HUES64 (cell line): Measurements from ENCODE around the gene METTL24.
"Not testable (repeated sequence)": the region's sequence is repeated elsewhere in the genome, so short reads cannot be mapped to it uniquely, and the experiment has no call there.

Source experiments
- H3K27ac ChIP-seq: 2 replicates; pipeline ENCODE4 v1.7.0; 2013; ENCODE audit warnings: low read depth, low read length, inconsistent platforms
- H3K27me3 ChIP-seq: 2 replicates; pipeline ENCODE4 v1.6.1; 2013; ENCODE audit warnings: mild to moderate bottlenecking, low read length; ENCODE audit not compliant: insufficient read depth
- H3K36me3 ChIP-seq: 2 replicates; pipeline ENCODE4 v1.6.1; 2013; ENCODE audit warnings: mild to moderate bottlenecking, low read length; ENCODE audit not compliant: insufficient read depth
- H3K4me1 ChIP-seq: 2 replicates; pipeline ENCODE4 v1.6.1; 2013; ENCODE audit warnings: mild to moderate bottlenecking, low read length, moderate library complexity; ENCODE audit not compliant: insufficient read depth
- H3K4me3 ChIP-seq: 2 replicates; pipeline ENCODE4 v1.5.1; 2013; ENCODE audit warnings: mild to moderate bottlenecking, low read length, moderate library complexity
- H3K9ac ChIP-seq: 2 replicates; pipeline ENCODE4 v1.6.1; 2013; ENCODE audit warnings: mild to moderate bottlenecking, low read depth, low read length
- H3K9me3 ChIP-seq: 2 replicates; pipeline ENCODE4 v1.6.1; 2013; ENCODE audit warnings: low read depth, low read length; ENCODE audit not compliant: insufficient read depth
- WGBS: fragments of 150-250, 120-280 bp; methylation state at CpG from one replicate; pipeline ENCODE4 v1.1.7; 2013; ENCODE audit warnings: missing lambda C conversion rate; 5-methylcytosine and 5-hydroxymethylcytosine counted together

Gene METTL24

DNA sequence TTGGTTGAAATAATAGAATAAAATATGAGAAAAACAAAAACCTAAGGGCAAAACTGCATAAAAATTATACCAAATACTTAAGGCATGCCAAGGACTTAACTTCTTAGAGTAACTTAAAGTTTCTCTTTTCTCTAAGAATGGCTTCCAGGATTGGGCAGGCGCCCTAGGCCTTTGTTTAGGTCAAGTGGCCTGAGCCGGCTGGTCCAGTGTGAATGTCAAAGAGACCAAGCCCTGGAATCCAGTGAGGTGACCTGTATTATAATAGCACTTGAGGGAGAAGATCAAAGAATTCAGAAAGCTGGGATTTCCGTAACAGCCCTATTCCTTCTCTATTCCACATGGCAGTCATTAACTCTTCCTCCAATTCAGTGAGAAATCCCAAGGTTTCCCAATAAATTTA is 6.6 kb downstream of the METTL24 start:
- H3K27ac ChIP-seq, result no peak overlapping the region
- H3K4me1 ChIP-seq, result peaks cover 50% of the 10 kb centered on the region
- H3K9ac ChIP-seq, result no peak overlapping the region
- no peaks in the 10 kb centered on the region for H3K9me3 ChIP-seq
- 83% methylated on average over 3 of the region's 3 CpGs for WGBS
- H3K4me3 ChIP-seq, result no peak overlapping the region
- H3K36me3 ChIP-seq, result no peaks in the 10 kb centered on the region
- peaks cover 4% of the 10 kb centered on the region for H3K27me3 ChIP-seq

DNA sequence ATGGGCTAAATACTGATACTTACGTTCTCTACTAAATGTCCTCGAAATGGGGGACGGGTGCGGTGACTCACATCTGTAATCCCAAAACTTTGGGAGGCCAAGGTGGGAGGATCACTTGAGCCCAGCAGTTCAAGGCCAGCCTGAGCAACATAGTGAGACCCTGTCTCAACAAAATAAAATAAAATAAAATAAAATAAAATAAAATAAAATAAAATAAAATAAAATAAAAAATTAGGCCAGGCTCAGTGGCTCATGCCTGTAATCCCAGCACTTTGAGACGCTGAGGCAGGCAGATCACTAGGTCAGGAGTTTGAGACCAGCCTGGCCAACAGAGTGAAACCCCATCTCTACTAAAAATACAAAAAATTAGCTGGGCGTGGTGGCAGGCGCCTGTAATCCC is 7.6 kb downstream of the METTL24 start:
- H3K4me3 ChIP-seq, H3K9me3 ChIP-seq, H3K27ac ChIP-seq, H3K9ac ChIP-seq, H3K27me3 ChIP-seq, H3K36me3 ChIP-seq: not testable (repeated sequence)
- H3K4me1 ChIP-seq, result peaks cover 44% of the 10 kb centered on the region
- WGBS, result 95% methylated on average over 7 of the region's 7 CpGs

- Histone ChIP-seq H3K9ac (no peak overlapping the region), H3K27ac (no peak overlapping the region), H3K36me3 (no peaks in the 10 kb centered on the region), H3K4me1 (peaks cover 30% of the 10 kb centered on the region), H3K9me3 (no peaks in the 10 kb centered on the region), H3K4me3 (no peak overlapping the region), H3K27me3 (no peaks in the 10 kb centered on the region)
- WGBS, result 95% methylated on average over 11 of the region's 11 CpGs
Measured at GRCh38 chr6:110348961-110349690, 9.0 kb downstream of the METTL24 start.

GRCh38 chr6:110345025-110345424 is 13.1 kb downstream of the METTL24 start:
- Histone ChIP-seq H3K9ac (no peak overlapping the region), H3K36me3 (no peaks in the 10 kb centered on the region), H3K27me3 (no peaks in the 10 kb centered on the region), H3K4me1 (0 out of 2 replicates have a peak, but pooled peaks cover 2% of the 10 kb centered on the region), H3K9me3 (no peaks in the 10 kb centered on the region), H3K4me3 (no peak overlapping the region), H3K27ac (no peak overlapping the region)
- 96% methylated on average over 3 of the region's 4 CpGs for WGBS

- no peaks in the 10 kb centered on the region for H3K9me3 ChIP-seq
- H3K4me1 ChIP-seq, result 0 out of 2 replicates have a peak, but pooled peaks cover 2% of the 10 kb centered on the region
- no peaks in the 10 kb centered on the region for H3K36me3 ChIP-seq
- WGBS, result 97% methylated on average over 3 of the region's 3 CpGs
- H3K4me3 ChIP-seq, result no peak overlapping the region
- no peak overlapping the region for H3K9ac ChIP-seq
- no peak overlapping the region for H3K27ac ChIP-seq
- H3K27me3 ChIP-seq, result no peaks in the 10 kb centered on the region
Measured at GRCh38 chr6:110342759-110343158, 15.4 kb downstream of the METTL24 start.

DNA sequence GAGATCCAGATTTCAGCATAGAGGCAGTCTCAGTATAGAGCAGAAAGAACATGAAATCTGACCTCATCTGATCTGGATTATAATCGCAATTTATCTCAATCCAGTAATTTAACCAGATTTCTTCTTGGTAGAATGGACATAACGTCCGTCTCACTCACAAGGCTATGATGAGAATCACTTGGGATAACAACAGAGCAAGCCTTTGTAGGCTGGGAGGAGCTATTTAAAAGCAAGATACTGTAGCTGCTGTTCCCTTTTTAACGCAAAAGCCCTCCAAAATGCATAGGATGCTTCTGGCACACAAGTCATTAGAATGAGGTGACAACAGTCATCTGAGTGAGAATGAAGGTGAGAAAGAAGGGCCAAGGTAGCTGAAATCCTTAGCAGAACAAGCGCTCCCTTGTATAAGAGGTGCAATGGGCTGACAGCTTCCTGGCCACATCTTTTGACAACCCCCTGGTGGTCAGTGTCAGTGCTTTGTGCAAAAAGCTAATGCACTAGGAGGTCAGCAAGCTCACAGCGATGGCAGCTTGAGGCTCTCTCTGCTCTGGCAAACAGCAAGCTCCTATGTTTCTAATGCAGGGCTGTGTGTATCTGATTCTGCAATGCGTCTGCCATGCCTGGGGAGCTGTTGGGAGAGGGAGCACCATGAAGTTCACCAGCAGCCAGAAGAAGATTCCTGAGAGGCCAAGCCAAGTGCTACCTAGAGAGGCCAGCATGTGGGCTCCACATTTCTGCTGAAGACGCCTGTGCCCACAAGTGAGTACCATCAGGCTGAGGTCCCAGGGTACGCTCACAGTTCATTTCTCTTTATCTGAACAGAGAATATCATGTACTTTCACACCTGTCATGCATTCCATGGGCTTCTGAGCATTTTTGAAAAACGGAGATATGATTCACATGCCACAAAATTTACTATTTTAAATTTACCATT is 16.2 kb downstream of the METTL24 start:
- WGBS, result 64% methylated on average over 10 of the region's 10 CpGs

DNA sequence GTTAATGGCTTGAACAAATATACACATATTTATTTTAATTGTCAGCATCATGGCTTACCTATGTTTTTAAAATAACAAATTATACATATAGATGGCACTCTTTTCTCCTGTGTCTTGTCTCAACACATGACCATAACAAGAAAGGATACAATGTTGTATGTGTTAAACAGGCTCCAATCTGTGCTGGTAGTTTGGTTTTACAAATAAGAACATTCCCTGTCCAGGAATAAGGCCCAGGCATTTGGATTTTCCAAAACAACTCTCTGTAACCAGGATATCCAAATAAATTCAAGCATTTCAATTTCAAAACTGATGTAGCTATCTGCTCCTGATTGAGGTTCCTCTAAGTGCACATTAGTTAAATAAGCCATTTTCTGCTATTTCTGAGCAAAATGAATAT is 17.1 kb downstream of the METTL24 start:
- Histone ChIP-seq H3K27me3 (no peaks in the 10 kb centered on the region), H3K4me1 (0 out of 2 replicates have a peak, but pooled peaks cover 2% of the 10 kb centered on the region), H3K9me3 (no peaks in the 10 kb centered on the region), H3K27ac (no peak overlapping the region), H3K9ac (no peak overlapping the region), H3K4me3 (no peak overlapping the region), H3K36me3 (no peaks in the 10 kb centered on the region)

More for the DNA sequence above, 16.2 kb downstream of the METTL24 start:
- H3K27ac ChIP-seq, result no peak overlapping the region
- H3K27me3 ChIP-seq, result no peaks in the 10 kb centered on the region
- H3K4me3 ChIP-seq, result no peak overlapping the region
- H3K4me1 ChIP-seq, result 0 out of 2 replicates have a peak, but pooled peaks cover 2% of the 10 kb centered on the region
- no peaks in the 10 kb centered on the region for H3K36me3 ChIP-seq
- H3K9me3 ChIP-seq, result no peaks in the 10 kb centered on the region
- H3K9ac ChIP-seq, result no peak overlapping the region

DNA sequence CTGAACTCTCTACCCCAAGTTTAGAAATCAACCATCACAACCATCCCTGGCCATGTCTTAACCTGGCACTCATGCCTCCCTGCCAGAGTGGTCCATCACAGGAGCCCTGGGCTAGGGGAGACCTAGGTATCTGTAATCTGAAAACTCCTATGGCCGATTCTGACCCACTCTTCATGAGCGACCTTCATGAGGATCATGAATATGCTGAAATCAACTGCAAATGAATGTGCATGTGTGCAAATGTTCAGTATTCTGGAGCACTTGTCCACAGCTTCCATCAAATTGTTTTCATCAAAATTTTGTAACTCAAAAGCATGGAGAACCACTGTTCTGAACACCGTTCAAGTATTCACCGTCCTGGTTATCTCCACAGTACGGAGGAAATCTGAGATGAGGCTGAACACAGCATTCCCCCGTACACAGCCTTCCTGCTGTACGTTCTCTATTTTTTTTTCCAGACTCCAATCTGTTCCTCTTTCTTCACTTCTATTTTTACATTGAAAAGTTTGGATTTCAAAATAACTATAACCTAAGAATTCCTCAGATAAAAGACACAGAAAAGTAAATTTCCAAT is 17.7 kb downstream of the METTL24 start:
- 97% methylated on average over 7 of the region's 7 CpGs for WGBS
- no peak overlapping the region for H3K9ac ChIP-seq

DNA sequence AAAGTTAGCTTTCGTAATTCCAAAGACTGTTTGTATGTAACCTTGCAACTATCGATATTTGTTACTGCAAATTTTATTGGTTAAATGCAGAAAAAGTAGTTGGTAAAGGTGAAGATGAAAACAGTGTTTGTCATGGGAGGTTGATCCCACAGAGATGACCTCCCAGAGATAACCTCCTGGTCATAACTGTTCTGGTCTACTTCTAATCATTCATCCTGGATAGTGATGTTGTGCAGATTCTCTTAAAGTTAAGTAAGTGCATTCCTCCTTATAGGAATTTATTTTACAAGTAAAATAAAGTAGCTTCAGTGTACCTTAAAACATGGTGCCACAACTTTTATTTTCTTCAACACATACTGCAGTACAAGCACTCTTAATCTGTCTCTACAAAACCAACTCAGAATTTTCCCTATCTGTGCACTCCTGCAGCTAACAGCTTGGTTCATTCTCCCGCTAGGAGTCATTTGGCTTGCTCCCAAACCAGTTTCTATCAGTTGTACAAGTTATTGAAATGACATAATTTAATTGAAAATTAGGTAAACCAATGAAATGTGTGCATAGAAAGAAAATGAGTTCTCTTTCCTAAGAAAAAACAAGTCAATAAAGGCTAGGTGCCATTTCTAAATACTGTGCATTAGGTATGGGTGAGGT is 19.2 kb downstream of the METTL24 start:
- no peak overlapping the region for H3K4me3 ChIP-seq
- H3K27ac ChIP-seq, result no peak overlapping the region
- 97% methylated on average over 3 of the region's 3 CpGs for WGBS
- H3K27me3 ChIP-seq, result no peaks in the 10 kb centered on the region
- H3K9me3 ChIP-seq, result no peaks in the 10 kb centered on the region
- 0 out of 2 replicates have a peak, but pooled peaks cover 2% of the 10 kb centered on the region for H3K4me1 ChIP-seq
- H3K9ac ChIP-seq, result no peak overlapping the region
- no peaks in the 10 kb centered on the region for H3K36me3 ChIP-seq

More for the DNA sequence above, 17.7 kb downstream of the METTL24 start:
- no peak overlapping the region for H3K27ac ChIP-seq
- H3K4me3 ChIP-seq, result no peak overlapping the region
- no peaks in the 10 kb centered on the region for H3K36me3 ChIP-seq
- no peaks in the 10 kb centered on the region for H3K9me3 ChIP-seq
- 0 out of 2 replicates have a peak, but pooled peaks cover 2% of the 10 kb centered on the region for H3K4me1 ChIP-seq
- no peaks in the 10 kb centered on the region for H3K27me3 ChIP-seq

GRCh38 chr6:110337486-110337885 is 20.7 kb downstream of the METTL24 start:
- no peak overlapping the region for H3K27ac ChIP-seq
- 0 out of 2 replicates have a peak, but pooled peaks cover 2% of the 10 kb centered on the region for H3K4me1 ChIP-seq
- H3K9me3 ChIP-seq, result no peaks in the 10 kb centered on the region
- H3K27me3 ChIP-seq, result no peaks in the 10 kb centered on the region
- WGBS, result 90% methylated on average over 1 of the region's 1 CpG
- H3K9ac ChIP-seq, result no peak overlapping the region
- H3K4me3 ChIP-seq, result no peak overlapping the region
- no peaks in the 10 kb centered on the region for H3K36me3 ChIP-seq
